ENCODE measurements around the gene B4GALNT3. TPM values are rescaled to one million over a fixed set of nuclear protein-coding genes. Genes with fewer than 3 reads are reported as not detected.

The B4GALNT3 gene
- total and polyA plus RNA-seq, 2 experiments from 2014 or later: 0.11 TPM; not detected in 1

GRCh38 chr12:581746-582145 lies 122.0 kb downstream of the B4GALNT3 start:
- no peak for TF ChIP-seq EZH2 (IDR thresholded peaks at IDR 0.05; ENCODE audit: insufficient read depth, poor library complexity, severe bottlenecking)
- no peak for TF ChIP-seq EZH2phosphoT487 (IDR thresholded peaks at IDR 0.05; ENCODE audit: insufficient read depth, low read depth)
- Histone ChIP-seq H2AFZ (no peak overlapping the region), H3K4me2 (ENCODE audit: unreplicated experiment) (no peak overlapping the region), H3F3A (ENCODE audit: insufficient read depth) (no peaks in the 10 kb centered on the region), H3K4me1 (ENCODE audit: insufficient read depth) (no peaks in the 10 kb centered on the region), H3K79me2 (ENCODE audit: insufficient read depth) (no peaks in the 10 kb centered on the region), H3K9me2 (ENCODE audit: insufficient read depth) (no peaks in the 10 kb centered on the region), H3K27ac (no peak overlapping the region), H3K36me3 (ENCODE audit: low read depth) (no peaks in the 10 kb centered on the region), H3K4me3 (no peak overlapping the region), H3K9ac (no peak overlapping the region), H3K9me3 (ENCODE audit: low read depth) (no peaks in the 10 kb centered on the region), H3K27me3 (replicated peaks; ENCODE audit: insufficient read depth) (no peaks in the 10 kb centered on the region), H4K20me1 (ENCODE audit: insufficient read depth) (no peaks in the 10 kb centered on the region)
- in situ Hi-C loops (cut with MboI): no loop called here
- 91% methylated on average over 9 of the region's 9 CpGs for WGBS, 2 experiments (ENCODE audit: low coverage in 1 of 2, low lambda C conversion rate in 2 of 2, missing lambda C conversion rate in 2 of 2)
- DNase-seq: no peak

- WGBS, 2 experiments (ENCODE audit: low coverage in 1 of 2, low lambda C conversion rate in 2 of 2, missing lambda C conversion rate in 2 of 2): 75 to 81% methylated on average over 13 of the region's 13 CpGs
- no peaks in the 10 kb centered on the region for H3K27me3 ChIP-seq (replicated peaks; ENCODE audit: insufficient read depth)
- no peak overlapping the region for H3K9ac ChIP-seq
- in situ Hi-C loops (cut with MboI): no loop called here
- H3K36me3 ChIP-seq (ENCODE audit: low read depth): no peaks in the 10 kb centered on the region
- TF ChIP-seq EZH2 (IDR thresholded peaks at IDR 0.05; ENCODE audit: insufficient read depth, poor library complexity, severe bottlenecking) (no peak), EZH2phosphoT487 (IDR thresholded peaks at IDR 0.05; ENCODE audit: insufficient read depth, low read depth) (no peak)
- H3K79me2 ChIP-seq (ENCODE audit: insufficient read depth): no peaks in the 10 kb centered on the region
- no peak overlapping the region for H3K4me3 ChIP-seq
- no peak overlapping the region for H3K4me2 ChIP-seq (ENCODE audit: unreplicated experiment)
- no peaks in the 10 kb centered on the region for H4K20me1 ChIP-seq (ENCODE audit: insufficient read depth)
- no peak for DNase-seq
- H3K9me3 ChIP-seq (ENCODE audit: low read depth): no peaks in the 10 kb centered on the region
- no peaks in the 10 kb centered on the region for H3K4me1 ChIP-seq (ENCODE audit: insufficient read depth)
- no peaks in the 10 kb centered on the region for H3K9me2 ChIP-seq (ENCODE audit: insufficient read depth)
- H2AFZ ChIP-seq: no peak overlapping the region
- H3F3A ChIP-seq (ENCODE audit: insufficient read depth): no peaks in the 10 kb centered on the region
- no peak overlapping the region for H3K27ac ChIP-seq
Observed at GRCh38 chr12:583251-583869, 123.6 kb downstream of the B4GALNT3 start.

GRCh38 chr12:585062-586061 lies 125.6 kb downstream of the B4GALNT3 start:
- no peak overlapping the region for H3K27ac ChIP-seq
- no peaks in the 10 kb centered on the region for H3K9me3 ChIP-seq (ENCODE audit: low read depth)
- H3F3A ChIP-seq (ENCODE audit: insufficient read depth): no peaks in the 10 kb centered on the region
- H3K9me2 ChIP-seq (ENCODE audit: insufficient read depth): no peaks in the 10 kb centered on the region
- no peak overlapping the region for H3K4me3 ChIP-seq
- no peaks in the 10 kb centered on the region for H3K4me1 ChIP-seq (ENCODE audit: insufficient read depth)
- no peaks in the 10 kb centered on the region for H3K27me3 ChIP-seq (replicated peaks; ENCODE audit: insufficient read depth)
- H4K20me1 ChIP-seq (ENCODE audit: insufficient read depth): no peaks in the 10 kb centered on the region
- no peak for TF ChIP-seq EZH2phosphoT487 (IDR thresholded peaks at IDR 0.05; ENCODE audit: insufficient read depth, low read depth)
- no peak for TF ChIP-seq EZH2 (IDR thresholded peaks at IDR 0.05; ENCODE audit: insufficient read depth, poor library complexity, severe bottlenecking)
- no peaks in the 10 kb centered on the region for H3K36me3 ChIP-seq (ENCODE audit: low read depth)
- no peak overlapping the region for H3K9ac ChIP-seq
- 80 to 85% methylated on average over 29 to 30 of the region's 30 CpGs for WGBS, 2 experiments (ENCODE audit: low coverage in 1 of 2, low lambda C conversion rate in 2 of 2, missing lambda C conversion rate in 2 of 2)
- H2AFZ ChIP-seq: no peak overlapping the region
- no peak for DNase-seq
- no peak overlapping the region for H3K4me2 ChIP-seq (ENCODE audit: unreplicated experiment)
- no peaks in the 10 kb centered on the region for H3K79me2 ChIP-seq (ENCODE audit: insufficient read depth)
- in situ Hi-C loops (cut with MboI): no loop called here

GRCh38 chr12:586318-587071 lies 126.8 kb downstream of the B4GALNT3 start:
- in situ Hi-C loops (cut with MboI): no loop called here
- H3K27ac ChIP-seq: no peak overlapping the region

More at GRCh38 chr12:586318-587071, 126.8 kb downstream of the B4GALNT3 start:
- Histone ChIP-seq H3K4me3 (no peak overlapping the region), H3F3A (ENCODE audit: insufficient read depth) (no peaks in the 10 kb centered on the region), H3K4me1 (ENCODE audit: insufficient read depth) (no peaks in the 10 kb centered on the region), H3K9me2 (ENCODE audit: insufficient read depth) (no peaks in the 10 kb centered on the region), H4K20me1 (ENCODE audit: insufficient read depth) (no peaks in the 10 kb centered on the region), H2AFZ (no peak overlapping the region), H3K27me3 (replicated peaks; ENCODE audit: insufficient read depth) (no peaks in the 10 kb centered on the region), H3K79me2 (ENCODE audit: insufficient read depth) (no peaks in the 10 kb centered on the region), H3K9ac (no peak overlapping the region), H3K4me2 (ENCODE audit: unreplicated experiment) (no peak overlapping the region), H3K9me3 (ENCODE audit: low read depth) (no peaks in the 10 kb centered on the region), H3K36me3 (ENCODE audit: low read depth) (no peaks in the 10 kb centered on the region)
- DNase-seq: no peak
- no peak for TF ChIP-seq EZH2phosphoT487 (IDR thresholded peaks at IDR 0.05; ENCODE audit: insufficient read depth, low read depth)
- TF ChIP-seq EZH2 (IDR thresholded peaks at IDR 0.05; ENCODE audit: insufficient read depth, poor library complexity, severe bottlenecking): no peak
- WGBS, 2 experiments (ENCODE audit: low coverage in 1 of 2, low lambda C conversion rate in 2 of 2, missing lambda C conversion rate in 2 of 2): 85 to 87% methylated on average over 16 of the region's 16 CpGs
